Esophagus squamous epithelium (tissue), 5 donors: ENCODE data around the gene STAT4. TPM values are rescaled to one million over a fixed set of nuclear protein-coding genes. Genes with fewer than 3 reads are reported as not detected.

Experiments used
- DNase-seq: peaks from one replicate; lab custom pipeline; 2025; lab: John Stamatoyannopoulos, UW
- H3K27ac ChIP-seq, 4 donors: fragments of 200-600 bp; sonication (generic); one replicate each; pipeline ENCODE4 v1.5.1; 2016 to 2019; ENCODE audit warnings: mild to moderate bottlenecking in 1 of 4
- H3K27me3 ChIP-seq, 4 donors: fragments of 200-600 bp; sonication (generic); 1 replicate in 3 of 4; 2 replicates in 1 of 4; pipeline versions ENCODE4 v1.5.1 to v1.6.0; 2017 to 2021; ENCODE audit warnings: antibody characterized with exemption in 1 of 4
- H3K36me3 ChIP-seq, 3 donors: fragments of 200-600 bp; sonication (generic); one replicate each; pipeline ENCODE4 v1.5.1; 2016 to 2019
- H3K4me1 ChIP-seq, 3 donors: fragments of 200-600 bp; sonication (generic); one replicate each; pipeline ENCODE4 v1.5.1; 2017 to 2019
- H3K4me3 ChIP-seq, 4 donors: fragments of 200-600 bp; sonication (generic); 1 replicate in 3 of 4; 2 replicates in 1 of 4; pipeline ENCODE4 v1.5.1; 2016 to 2019; ENCODE audit warnings: mild to moderate bottlenecking in 2 of 4, moderate library complexity in 1 of 4
- H3K9me3 ChIP-seq, 3 donors: fragments of 200-600 bp; sonication (generic); one replicate each; pipeline ENCODE4 v1.5.1; 2016 to 2019
- CTCF ChIP-seq, 6 experiments: fragments of 450-650 bp in 4 of 6; fragments of 200-600 bp in 2 of 6; sonication (generic) in 2 of 6; IDR thresholded peaks; one replicate each; pipeline ENCODE4 v1.5.1; 2016 to 2019; ENCODE audit warnings: antibody characterized with exemption in 6 of 6, mild to moderate bottlenecking in 4 of 6, moderate library complexity in 4 of 6
- POLR2A ChIP-seq, 4 donors: fragments of 450-650 bp; IDR thresholded peaks; one replicate each; pipeline ENCODE4 v1.6.1; 2017; ENCODE audit warnings: antibody characterized with exemption in 4 of 4, mild to moderate bottlenecking in 4 of 4, moderate library complexity in 3 of 4
- WGBS, 2 donors: methylation state at CpG; one replicate each; pipeline ENCODE4 v1.1.5; 2018; 5-methylcytosine and 5-hydroxymethylcytosine counted together
- intact Hi-C: fragments of 100-400 bp; cut with DNase I; formaldehyde crosslinking; loops from one replicate; pipeline ENCODE4 v1.15.0; 2022
- total RNA-seq, 4 donors: library from RNA; depleted of rRNA; stranded (reverse); fragments of >200 nt; gene quantifications; one replicate each; pipeline ENCODE4 v1.1.0, GENCODE V29; 2016
- donor health status: DM: yes; HTN: yes; CAD: no.

Gene STAT4
- total RNA-seq, 4 donors from 2014 or later = 0.47 to 3.2 (median 2.1) TPM

- WGBS, 2 donors = 67 to 87% methylated on average over 2 of the region's 2 CpGs
- peaks cover 0 to 4% (median 0%) of the 10 kb centered on the region in 4 donors for H3K27me3 ChIP-seq
- no peaks in the 10 kb centered on the region for H3K9me3 ChIP-seq
- peaks cover 0 to 7% (median 0%) of the 10 kb centered on the region in 3 donors for H3K4me1 ChIP-seq
- no peak for TF ChIP-seq CTCF (IDR thresholded peaks at IDR 0.05)
- no peak for TF ChIP-seq POLR2A (IDR thresholded peaks at IDR 0.05)
- H3K36me3 ChIP-seq = no peaks in the 10 kb centered on the region
- no peak for DNase-seq
- H3K4me3 ChIP-seq = no peak overlapping the region
- intact Hi-C loops = loop anchor here (10.0 kb wide), 1 partner anchor 449 kb away; no protein-coding TSS in a partner anchor
- H3K27ac ChIP-seq = no peak overlapping the region
Observed at GRCh38 chr2:191056228-191056627, 94.6 kb downstream of the STAT4 start.

- H3K27me3 ChIP-seq = peaks cover 0 to 10% (median 0%) of the 10 kb centered on the region in 4 donors
- H3K4me1 ChIP-seq = peaks cover 0 to 7% (median 0%) of the 10 kb centered on the region in 3 donors
- no peak overlapping the region for H3K4me3 ChIP-seq
- H3K36me3 ChIP-seq = no peaks in the 10 kb centered on the region
- H3K9me3 ChIP-seq = no peaks in the 10 kb centered on the region
- intact Hi-C loops = loop anchor here (5.0 to 10.0 kb wide), 2 partner anchors 104 to 452 kb away; no protein-coding TSS in a partner anchor
- no peak overlapping the region for H3K27ac ChIP-seq
- WGBS, 2 donors = 68 to 82% methylated on average over 6 of the region's 6 CpGs
- no peak for DNase-seq
- TF ChIP-seq POLR2A (IDR thresholded peaks at IDR 0.05) = no peak
- no peak for TF ChIP-seq CTCF (IDR thresholded peaks at IDR 0.05)
Observed at GRCh38 chr2:191053256-191053655, 97.5 kb downstream of the STAT4 start.

- no peak for DNase-seq
- TF ChIP-seq CTCF (IDR thresholded peaks at IDR 0.05) (peak; percentile 26 to 75 (median 58)), POLR2A (IDR thresholded peaks at IDR 0.05) (no peak)
- intact Hi-C loops = loop anchor here (5.0 to 10.0 kb wide), 2 partner anchors 105 to 453 kb away; no protein-coding TSS in a partner anchor
- Histone ChIP-seq H3K9me3 (no peaks in the 10 kb centered on the region), H3K27ac (no peak overlapping the region), H3K4me1 (peaks cover 0 to 7% (median 0%) of the 10 kb centered on the region in 3 donors), H3K4me3 (no peak overlapping the region), H3K36me3 (no peaks in the 10 kb centered on the region), H3K27me3 (peaks cover 0 to 10% (median 0%) of the 10 kb centered on the region in 4 donors)
- 19 to 20% methylated on average over 10 of the region's 10 CpGs for WGBS, 2 donors
Observed at GRCh38 chr2:191051825-191052778, 98.7 kb downstream of the STAT4 start.

- TF ChIP-seq POLR2A (IDR thresholded peaks at IDR 0.05) = no peak
- TF ChIP-seq CTCF (IDR thresholded peaks at IDR 0.05) = no peak
- Histone ChIP-seq H3K4me3 (no peak overlapping the region), H3K36me3 (no peaks in the 10 kb centered on the region), H3K9me3 (no peaks in the 10 kb centered on the region), H3K4me1 (peaks cover 0 to 7% (median 0%) of the 10 kb centered on the region in 3 donors), H3K27ac (peak overlapping the region in 1 of 4 donors; percentile 30), H3K27me3 (peaks cover 0 to 13% (median 0%) of the 10 kb centered on the region in 4 donors)
- WGBS, 2 donors = 58 to 59% methylated on average over 3 of the region's 3 CpGs
- intact Hi-C loops = loop anchor here (5.0 to 10.0 kb wide), 2 partner anchors 106 to 454 kb away; no protein-coding TSS in a partner anchor
- DNase-seq = no peak
Observed at GRCh38 chr2:191051177-191051576, 99.6 kb downstream of the STAT4 start.

- 10 to 36% methylated on average over 1 of the region's 1 CpG for whole genome bisulfite sequencing, 2 donors
- Histone ChIP-seq H3K27ac (peak overlapping the region in 2 of 4 donors; percentile 7 to 30), H3K4me1 (peaks cover 0 to 7% (median 0%) of the 10 kb centered on the region in 3 donors), H3K4me3 (no peak overlapping the region), H3K36me3 (no peaks in the 10 kb centered on the region), H3K27me3 (peaks cover 0 to 15% (median 0%) of the 10 kb centered on the region in 4 donors), H3K9me3 (no peaks in the 10 kb centered on the region)
- TF ChIP-seq POLR2A (IDR thresholded peaks at IDR 0.05) (no peak), CTCF (IDR thresholded peaks at IDR 0.05) (no peak)
- no peak for DNase-seq
- intact Hi-C loops = loop anchor here (5.0 to 10.0 kb wide), 2 partner anchors 107 to 454 kb away; no protein-coding TSS in a partner anchor
Observed at GRCh38 chr2:191050640-191050987, 100.2 kb downstream of the STAT4 start.
